SK-N-DZ (cell line): ENCODE data around the gene IL17D.

Source experiments
- DNase-seq: peaks from one replicate; pipeline ENCODE4 v3.0.0-alpha.2; 2015; ENCODE audit warnings: low spot score

The IL17D gene

DNA sequence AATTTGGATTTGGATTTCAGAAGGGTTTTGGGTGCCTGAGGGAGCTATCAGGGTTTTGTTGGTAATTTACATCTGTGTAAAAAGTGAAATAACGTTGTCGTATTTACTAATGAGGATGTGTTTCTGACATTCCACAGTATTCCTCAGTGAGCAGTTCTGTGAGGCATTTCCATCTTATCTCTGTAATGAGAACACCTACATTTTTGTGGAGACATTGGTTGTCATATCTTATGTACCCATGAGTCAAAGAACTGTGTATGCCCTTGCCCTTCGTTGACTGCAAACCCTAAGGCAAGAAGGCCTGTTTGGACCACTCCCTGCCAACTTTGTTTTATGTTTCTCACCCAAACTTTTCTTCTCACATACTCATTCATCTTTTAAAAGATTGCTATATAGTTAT, 14.2 kb upstream of the IL17D start:
- no peak for DNase-seq

DNA sequence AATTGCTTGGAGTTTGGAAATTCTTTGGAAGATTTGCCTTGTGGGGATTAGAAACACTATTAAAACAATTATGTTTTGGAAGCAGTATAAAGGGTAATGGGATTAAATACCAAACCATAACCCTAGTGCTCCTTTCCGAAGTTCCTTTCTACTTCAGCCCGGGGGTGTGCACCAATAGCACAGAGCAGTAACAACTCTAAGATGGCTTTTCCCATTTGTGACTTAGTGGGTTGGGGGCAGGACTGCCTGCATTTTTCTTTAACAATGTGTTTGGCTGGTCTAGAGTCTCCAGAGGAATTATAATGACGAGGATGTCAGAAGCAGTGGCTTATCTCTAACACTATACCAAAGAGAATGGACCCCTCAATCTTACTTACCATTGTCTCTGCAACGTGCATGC, 11.9 kb upstream of the IL17D start:
- DNase-seq, result no peak

DNA sequence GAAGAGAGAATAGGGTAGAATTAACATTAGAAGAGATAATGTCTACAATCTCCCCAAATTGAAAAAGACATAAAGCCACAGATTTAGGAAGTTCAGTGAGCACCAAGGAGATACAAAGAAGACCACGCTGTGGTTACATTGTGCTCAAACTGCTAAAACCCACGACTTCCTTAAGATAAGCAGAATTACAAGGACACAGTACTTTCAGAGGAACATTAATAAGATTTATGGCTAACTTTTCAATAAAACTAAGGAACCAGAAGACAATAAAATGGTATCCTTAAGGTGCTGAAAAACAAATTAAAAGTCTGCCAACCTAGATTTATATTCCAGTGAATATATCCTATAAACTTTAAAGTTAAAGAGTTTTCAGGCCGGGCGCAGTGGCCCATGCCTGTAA, 7.4 kb upstream of the IL17D start:
- no peak for DNase-seq

DNA sequence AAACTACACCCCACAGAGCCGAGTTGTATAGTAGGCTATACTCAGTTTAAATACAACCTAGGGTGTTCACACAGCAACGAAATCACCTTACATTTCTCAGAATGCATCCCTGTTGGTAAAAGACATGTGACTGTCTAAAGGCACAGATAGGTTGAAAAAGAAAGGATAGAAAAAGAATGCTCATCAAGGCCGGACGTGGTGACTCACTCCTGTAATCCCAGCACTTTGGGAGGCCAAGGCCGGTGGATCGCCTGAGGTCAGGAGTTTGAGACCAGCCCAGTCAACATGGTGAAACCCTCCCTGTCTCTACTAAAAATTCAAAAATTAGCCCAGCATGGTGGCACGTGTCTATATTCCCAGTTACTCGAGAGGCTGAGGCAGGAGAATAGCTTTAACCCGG, 3.8 kb upstream of the IL17D start:
- DNase-seq, result no peak

DNA sequence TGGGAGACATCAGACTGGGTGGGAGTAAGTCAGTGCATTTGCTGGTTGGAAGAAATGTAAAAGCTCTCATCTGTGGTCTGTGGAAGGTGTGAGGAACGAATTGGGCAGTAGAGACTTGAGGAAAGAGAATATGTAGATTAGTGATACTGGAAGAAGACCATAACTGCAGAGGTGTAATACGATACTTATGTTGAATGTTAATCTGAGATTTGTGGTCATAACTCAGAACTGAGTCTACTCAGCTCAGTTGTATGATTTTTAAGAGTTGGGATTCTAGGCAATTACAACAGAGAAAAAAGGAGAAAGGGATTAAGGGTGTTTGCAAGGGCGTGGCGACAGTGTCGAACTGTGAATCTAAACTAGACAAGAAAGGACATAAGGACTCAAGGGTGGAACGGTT, 3.2 kb upstream of the IL17D start:
- DNase-seq, result no peak

DNA sequence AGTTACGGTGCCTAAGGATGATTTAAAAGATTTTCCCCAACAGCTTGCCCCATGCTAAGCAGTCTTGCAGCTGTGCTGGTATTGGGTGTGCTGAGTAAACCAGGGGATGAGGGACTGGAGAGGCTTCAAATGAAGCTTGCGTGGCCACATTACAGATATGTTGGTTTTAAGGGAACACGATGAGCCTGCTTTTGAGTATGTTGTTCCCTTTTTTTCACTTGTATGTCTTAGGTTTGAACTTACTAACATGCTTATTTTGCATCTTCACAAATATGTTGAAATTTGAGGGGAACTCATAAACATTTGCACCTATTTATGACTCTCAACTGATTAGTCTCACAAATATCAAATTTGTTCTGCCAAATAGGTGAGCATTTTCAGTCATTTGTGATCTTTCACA, 2.0 kb upstream of the IL17D start:
- no peak for DNase-seq

DNA sequence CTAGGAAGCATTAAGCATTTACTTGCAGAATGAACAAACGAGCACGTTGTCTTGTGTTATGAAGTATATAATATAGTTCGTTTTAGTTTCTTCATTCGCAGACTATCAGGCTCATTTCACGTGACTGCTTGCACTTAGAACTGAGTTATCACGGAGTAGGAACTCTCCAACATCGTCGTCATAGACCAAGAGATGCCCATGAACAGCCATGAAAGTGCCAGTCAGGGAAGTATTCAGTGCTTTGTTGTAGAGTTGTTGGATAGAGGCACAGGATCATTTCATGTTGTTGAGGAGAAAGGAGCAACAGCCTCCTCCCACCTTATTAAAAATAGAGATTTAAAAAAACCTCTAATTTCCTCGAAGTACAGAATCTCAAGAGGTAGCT, 977 bp upstream of the IL17D start:
- DNase-seq, result no peak

DNA sequence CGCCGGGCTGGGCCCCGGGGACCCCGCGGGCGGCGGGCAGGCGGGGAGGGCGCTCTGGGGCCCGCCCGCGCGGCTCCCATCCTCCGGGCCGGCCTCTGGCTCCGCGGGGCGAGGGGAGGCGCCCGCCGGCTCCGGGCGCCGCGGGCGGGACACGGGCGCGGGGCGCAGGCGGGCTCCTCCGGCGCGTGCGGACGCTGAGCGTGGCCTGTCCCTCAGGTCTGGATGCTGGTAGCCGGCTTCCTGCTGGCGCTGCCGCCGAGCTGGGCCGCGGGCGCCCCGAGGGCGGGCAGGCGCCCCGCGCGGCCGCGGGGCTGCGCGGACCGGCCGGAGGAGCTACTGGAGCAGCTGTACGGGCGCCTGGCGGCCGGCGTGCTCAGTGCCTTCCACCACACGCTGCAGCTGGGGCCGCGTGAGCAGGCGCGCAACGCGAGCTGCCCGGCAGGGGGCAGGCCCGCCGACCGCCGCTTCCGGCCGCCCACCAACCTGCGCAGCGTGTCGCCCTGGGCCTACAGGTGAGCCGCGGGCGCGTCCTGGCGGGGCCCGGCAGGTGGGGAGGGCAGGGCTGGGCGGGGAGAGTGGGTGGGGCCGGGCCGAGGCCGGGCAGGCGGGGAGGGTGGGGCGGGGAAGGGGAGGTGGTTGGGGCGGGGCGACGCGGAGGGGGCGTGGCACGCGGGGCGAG, 420 bp downstream of the IL17D start:
- DNase-seq, result peak; percentile 69

DNA sequence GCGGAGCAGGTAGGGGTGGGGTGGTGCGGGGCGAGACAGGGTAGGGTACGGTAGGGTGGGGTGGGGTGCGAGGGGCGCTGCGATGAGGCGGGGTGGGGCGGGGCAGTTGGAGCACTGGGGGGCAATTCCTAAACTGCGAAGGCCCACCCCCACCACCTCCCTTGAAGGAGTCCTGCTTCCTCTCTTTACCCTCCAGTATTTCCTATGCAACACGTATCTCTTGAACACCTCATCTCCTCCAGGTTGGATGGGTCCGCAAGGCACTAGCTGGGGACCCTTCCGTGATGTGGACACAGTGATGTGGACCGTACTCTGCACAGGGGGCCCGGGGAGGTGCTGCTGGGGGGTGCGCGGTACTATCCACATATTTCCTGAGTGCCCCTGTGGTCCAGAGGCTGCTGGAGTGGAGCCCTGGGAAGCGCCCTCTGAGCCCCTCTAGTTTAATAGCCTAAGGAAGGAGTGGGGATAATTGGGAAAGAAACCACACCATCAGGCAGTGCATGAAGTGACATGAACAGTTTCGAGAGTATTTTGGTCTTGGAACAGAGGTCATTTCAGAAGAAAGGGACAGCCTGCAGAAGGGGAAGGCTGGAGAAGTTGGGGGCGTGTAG, 1.1 kb downstream of the IL17D start:
- DNase-seq, result no peak

DNA sequence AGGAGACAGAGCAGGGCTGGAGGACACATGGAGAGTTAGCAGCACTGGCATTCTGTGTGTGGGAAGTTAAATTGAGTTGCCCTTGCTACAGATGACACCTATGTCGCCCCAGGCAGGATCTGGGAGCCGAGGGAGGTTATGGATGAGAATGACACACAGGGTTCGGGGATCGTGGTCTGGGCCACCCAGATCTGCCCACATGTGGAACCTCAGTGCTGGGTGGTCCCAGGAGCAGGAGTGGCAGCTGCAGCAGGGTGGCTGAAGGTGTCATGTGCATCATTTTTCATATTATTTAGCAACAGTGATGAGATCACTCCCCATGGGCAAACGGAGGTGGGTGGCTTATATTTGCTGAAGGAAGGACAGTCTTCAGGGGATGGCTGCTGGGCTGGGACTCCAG, 3.2 kb downstream of the IL17D start:
- DNase-seq, result no peak

DNA sequence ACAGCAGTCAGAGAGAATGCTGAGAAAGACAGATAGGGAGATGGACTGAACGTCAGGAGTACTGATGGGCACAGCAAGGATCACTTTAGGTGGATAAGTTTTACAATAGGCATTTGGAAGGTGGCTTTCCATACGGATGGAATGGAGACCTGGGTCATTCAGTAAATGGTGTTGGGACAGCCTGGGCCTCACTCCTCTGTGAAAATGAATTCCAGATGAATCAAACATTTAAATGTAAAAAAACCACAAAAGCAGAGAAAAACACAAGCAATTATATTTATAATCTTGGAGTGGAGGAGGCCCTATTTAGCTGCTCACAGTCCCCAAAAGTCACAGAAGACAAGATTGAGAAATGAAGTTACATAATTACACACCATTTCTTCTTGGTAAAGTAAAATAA, 4.7 kb downstream of the IL17D start:
- no peak for DNase-seq

DNA sequence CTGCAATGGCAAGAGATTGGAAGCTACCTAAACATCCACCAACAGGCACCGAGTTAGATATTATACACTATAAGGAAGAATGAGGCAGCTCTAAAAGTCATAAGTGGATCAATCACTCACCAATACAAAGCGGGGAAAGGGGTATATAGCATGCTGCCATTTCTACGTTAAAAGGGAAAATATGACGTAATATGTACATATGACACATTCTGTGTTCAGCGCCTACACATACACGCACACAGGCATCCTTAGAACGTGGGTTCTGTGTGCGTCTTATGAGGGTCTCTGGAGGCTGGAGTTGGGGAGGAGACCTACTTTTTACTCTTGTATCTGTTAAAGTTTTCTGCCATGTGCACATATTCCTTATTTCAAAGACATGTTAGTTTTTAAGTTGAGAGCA, 5.9 kb downstream of the IL17D start:
- DNase-seq, result no peak

DNA sequence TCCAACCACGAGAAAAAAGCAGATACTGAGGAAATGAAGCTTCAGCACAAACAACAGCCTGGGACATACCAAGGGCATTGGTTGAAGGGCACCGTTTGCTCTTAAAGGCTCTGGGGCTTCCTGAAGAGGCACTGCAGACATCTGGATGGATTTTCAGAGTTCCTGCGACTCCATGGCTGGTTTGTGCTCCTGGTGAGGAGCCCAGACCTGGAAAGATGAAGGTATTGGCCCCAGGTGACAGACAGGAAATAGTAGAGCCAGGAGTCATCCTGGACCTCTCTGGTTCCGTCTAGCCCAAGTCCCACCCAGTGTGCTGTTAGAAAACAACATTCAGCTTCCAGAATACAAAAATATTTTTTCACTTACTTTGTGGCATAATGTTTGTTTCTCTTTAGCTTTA, 6.3 kb downstream of the IL17D start:
- DNase-seq, result no peak

DNA sequence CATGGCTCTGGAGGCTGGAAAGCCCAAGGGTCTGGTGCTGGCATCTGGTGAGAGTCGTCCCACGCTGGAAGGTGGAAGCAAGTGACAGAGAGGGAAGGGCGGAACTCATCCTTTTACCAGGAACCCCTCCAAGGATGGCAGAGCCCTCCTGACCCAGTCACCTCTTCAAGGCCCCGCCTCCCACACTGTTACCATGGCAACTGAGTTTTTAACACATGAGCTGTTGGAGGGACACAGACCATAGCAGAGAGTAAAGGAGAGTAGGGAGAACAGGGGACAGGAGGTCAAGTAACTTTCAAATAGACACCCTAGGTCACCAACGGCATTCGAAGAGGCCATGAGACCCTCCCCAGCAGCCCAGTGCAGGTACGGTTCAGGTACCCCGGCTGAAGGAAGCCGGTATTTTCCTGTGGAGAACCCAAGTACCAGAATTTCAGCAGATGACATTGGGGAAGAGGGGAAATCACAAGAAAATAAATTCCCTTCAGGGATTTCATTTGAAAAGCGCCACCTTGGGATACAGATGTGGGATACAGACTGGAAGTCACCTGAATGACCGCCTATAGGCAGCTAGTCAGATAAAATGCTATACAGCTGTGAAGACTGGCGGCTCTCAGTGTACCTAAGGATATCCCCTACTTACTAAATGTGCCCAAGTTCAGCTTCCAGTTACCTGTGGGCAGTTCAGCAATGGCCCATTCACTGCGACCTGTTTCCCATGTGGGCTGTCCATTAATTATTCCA, 8.0 kb downstream of the IL17D start:
- peak; percentile 36 for DNase-seq

DNA sequence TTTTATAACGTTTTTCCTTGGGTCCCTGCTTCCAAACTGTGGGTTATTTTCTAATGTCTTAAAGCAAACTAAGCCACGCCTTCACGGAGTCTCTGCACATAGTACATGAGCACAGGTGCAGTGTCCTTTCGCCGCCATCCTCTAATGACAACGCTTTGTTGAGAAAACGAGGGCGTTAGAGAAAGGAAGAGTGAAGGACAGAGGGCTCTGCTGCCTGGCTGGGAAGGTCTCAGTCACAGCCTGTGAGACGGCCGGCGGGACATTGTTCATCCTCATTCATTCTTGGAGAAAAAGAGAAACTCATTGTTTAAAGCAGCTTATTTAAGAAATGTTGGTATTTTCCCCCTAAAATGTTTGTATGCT, 9.5 kb downstream of the IL17D start:
- DNase-seq, result no peak

DNA sequence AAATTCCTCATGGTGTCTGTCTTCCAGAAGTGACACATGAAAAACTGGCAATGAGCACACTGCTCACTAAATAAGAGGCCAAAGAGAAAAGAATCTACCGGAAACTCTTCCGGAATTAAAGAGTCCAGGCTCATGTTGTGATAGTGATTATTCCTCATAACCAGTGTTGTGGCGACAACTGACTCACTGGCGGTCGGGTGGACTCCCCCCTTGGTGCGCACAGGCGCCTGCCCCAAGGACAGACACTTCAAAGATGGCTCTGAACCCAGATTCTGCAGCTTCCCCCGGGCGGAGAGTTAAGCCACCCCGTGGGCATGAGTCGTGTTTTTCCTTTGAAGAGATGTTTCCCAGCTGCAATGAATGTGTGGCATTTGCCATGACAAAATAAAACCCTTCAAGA, 10.3 kb downstream of the IL17D start:
- DNase-seq, result no peak

DNA sequence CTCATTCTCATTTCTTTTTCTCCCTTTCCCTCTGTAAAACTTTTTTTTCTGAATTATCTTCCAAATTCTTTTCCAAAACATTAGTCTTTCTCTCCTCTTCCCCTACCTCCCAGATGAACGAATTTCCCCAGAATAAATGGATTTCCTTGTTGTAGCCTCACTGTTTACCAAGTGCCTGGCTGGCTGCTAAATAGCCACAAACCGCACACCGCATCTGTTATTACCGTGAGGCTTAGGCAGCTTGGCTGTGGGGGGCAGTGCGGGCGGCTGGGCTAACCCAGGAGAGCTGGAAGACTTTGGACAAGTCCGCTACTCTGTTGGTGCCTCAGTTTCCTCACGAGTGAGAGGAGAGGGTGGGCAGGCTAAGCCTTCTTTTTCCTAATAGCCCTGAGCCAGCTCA, 10.7 kb downstream of the IL17D start:
- no peak for DNase-seq

DNA sequence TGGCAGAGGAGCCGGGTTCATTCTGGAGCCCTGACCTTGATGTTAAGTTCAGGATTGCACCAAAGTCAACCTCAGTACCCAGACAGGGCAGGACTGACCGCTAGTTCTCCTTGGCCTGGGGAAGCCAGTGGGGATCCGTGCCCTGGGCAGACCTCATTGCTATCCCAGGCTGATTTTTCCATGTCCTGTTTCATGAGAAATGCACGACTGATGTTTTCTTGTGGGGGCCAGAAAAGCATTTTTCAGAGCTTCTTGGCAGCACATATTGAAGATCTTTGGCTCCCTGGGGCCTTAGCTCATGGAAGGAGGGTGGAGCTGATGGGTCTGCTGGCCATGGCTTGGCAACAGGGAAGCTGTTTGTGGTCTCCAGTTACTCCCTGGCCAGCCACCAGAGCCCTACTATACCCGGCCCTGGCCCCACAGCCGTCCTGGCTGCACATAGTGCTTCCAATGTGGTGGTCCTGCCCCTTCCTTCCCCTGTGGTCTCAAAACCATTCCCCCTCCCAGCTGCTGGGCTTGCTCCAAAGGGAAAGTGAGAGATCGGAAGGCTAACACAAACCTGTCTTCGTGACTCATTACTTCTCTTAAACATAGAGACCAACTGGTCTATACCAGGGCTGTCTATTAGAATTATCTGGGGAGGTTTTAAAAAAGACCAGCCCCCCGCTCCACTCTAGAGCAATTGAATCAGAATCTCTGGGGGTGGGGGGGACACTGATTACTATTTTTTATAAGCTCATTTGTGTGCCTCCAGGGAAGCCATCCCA, 11.2 kb downstream of the IL17D start:
- no peak for DNase-seq

DNA sequence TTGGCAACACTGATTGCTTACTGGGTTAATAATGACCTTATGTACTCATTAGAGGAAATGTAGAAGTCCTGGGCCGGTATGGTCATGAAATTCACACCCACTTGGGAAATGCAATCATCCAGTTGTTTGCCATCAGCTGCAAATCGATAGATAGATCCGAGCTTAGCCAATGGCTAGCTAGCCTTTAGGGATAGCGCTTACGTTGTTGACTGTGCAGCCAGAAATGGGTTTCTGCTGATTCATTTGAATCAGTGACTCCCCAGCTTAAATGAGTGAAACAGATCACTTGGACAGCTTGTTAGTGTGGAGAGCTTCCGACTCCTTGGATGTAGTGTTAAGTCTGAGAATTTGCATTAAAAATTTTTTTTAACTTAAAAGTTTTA, 11.8 kb downstream of the IL17D start:
- DNase-seq, result no peak

DNA sequence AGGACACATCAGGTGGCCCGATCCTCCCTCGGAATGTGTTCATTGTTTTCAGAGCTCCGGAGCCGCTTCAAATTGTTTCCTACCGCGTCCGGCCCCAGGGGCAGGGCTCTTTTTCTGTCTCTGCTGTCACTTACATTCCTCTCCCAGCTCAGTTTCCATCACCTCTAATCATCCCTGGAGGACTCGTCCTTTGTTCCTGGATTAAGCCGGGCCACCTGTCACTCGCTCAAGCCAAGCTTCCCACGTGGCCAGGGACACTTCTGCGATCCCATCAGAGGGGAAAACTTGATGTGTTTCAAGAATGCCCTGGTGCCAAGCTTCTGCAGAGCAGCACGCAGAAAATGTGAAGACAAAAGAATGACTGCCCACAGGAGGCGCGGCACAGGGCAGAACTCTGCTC, 13.5 kb downstream of the IL17D start:
- no peak for DNase-seq

DNA sequence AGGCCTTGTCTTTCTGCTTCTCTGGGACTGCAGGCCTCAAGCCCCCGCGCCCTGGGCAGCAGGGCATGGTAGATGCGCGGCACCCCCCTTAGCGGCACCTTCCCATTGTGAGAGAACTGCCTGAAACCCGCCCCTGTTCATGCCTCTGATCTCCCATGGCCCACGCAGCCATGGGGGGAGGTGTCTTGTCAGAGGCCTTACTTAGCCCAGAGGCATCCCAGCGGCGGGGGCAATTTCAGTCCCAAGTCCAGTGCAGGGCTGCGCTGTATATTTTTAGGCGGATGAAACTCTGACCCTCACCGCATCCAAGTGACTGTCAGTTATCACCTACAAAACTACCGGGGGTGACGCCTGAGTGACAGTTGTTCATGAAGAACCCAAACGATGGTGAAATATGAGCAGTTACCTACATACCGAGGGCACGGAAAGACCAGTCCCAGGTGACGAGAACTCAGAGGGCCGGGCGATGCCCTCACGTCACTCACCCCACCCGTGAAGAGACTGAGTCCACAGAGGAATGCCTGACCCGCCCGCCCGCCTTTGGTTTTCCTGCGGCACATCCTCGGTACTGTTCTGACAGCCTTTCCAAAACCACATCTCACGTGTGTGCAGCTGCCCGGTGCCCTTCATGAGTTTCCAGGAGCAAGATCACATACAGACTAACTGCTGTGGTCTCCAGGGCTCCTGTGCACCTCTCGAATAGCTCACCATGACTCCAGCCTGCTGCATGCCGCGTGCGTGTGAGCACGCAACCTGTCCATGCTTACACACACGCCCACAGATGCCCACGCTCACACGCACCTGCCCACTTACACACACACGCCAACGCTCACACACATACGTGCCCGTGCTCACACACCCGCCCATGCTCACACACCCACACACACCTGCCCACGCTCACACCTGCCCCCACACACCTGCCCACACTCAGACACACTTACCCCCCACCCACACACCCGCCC, 14.4 kb downstream of the IL17D start:
- DNase-seq, result no peak
